ENCODE data around the gene RAPH1. TPM values are rescaled to one million over a fixed set of nuclear protein-coding genes. Genes with fewer than 3 reads are reported as not detected.

Gene RAPH1
- total and polyA plus RNA-seq, 11 donors: 3.6 to 30.4 (median 16.2) TPM

DNA sequence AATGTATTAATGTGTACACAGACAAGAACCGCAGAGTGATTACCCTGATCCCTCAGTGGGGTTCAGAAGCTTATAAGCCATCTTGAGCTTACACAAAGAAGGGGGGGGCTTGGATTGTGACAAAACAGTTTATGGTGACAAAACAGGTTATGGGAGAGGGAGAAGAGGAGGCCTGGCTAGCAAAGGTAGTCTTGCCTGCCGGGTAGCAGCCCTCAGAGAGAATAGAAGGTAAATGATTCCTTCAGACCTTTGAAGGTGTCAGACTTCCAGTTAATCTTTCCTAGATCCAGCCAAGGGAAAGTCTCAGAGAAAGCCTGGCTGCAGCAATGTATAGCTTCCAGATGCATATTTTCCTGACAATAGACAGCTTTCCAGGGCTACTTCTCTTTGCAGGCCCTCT, 44.6 kb upstream of the RAPH1 start:
- Histone ChIP-seq H3K36me3 (no peaks in the 10 kb centered on the region), H3K4me3 (no peak overlapping the region), H3K9me3 (no peaks in the 10 kb centered on the region), H3K27ac (peak overlapping the region in 1 of 12 donors; percentile 59), H3K27me3 (no peaks in the 10 kb centered on the region), H3K4me1 (peaks cover 0 to 34% (median 19%) of the 10 kb centered on the region in 12 donors)
- ATAC-seq (no peak), DNase-seq (no peak)
- intact Hi-C loops (cut with DNase I): loop anchor here in 1 of 10 donors (5.0 kb wide), 1 partner anchor 42 kb away; the partner anchor contains the start of gene RAPH1
- TF ChIP-seq POLR2A (IDR thresholded peaks at IDR 0.05): no peak
- TF ChIP-seq, protein P1, sequence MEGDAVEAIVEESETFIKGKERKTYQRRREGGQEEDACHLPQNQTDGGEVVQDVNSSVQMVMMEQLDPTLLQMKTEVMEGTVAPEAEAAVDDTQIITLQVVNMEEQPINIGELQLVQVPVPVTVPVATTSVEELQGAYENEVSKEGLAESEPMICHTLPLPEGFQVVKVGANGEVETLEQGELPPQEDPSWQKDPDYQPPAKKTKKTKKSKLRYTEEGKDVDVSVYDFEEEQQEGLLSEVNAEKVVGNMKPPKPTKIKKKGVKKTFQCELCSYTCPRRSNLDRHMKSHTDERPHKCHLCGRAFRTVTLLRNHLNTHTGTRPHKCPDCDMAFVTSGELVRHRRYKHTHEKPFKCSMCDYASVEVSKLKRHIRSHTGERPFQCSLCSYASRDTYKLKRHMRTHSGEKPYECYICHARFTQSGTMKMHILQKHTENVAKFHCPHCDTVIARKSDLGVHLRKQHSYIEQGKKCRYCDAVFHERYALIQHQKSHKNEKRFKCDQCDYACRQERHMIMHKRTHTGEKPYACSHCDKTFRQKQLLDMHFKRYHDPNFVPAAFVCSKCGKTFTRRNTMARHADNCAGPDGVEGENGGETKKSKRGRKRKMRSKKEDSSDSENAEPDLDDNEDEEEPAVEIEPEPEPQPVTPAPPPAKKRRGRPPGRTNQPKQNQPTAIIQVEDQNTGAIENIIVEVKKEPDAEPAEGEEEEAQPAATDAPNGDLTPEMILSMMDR (IDR thresholded peaks at IDR 0.05): no peak
- WGBS, 4 donors: 88 to 97% (median 94%) methylated on average over 2 of the region's 2 CpGs

DNA sequence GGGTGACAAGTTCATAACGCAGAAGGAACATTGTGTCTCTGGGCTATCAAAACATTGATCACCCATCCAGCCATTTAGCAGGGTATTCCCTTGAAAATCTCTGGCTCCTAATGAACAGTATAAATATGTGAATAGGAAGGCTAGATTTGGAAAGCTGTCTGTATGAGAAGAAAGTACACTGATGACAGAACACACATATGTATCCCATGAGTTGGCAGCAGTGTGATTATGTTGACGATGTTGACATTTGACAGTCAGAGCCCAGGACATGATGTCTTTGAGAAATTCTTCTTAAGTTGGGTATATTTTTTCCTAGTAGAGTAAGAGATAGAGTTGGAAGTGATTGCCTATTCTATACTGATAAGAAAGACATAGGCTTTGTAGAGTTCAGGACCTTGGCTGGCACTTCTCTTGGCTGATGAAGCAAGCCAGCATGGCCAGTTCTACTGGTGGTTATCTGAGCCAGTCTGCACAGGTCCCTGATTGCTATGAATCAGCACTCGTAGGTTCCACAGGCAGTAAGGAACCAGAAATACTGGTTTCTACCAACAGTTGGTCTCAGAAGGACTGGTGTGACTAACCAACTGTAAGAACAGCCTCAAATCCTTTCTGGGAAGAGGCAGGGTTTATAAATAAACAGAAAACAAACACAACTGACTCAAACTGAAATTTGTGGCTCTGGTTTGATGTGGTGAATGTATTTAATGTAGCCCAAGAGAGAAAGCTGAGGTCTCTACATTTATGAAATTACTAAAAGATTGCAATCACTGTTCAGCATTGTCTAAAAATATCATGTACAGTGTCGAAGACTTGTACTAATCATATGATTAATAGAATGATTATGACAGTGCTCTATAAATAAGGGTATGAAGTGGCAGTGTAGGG, 43.9 kb upstream of the RAPH1 start:
- H3K36me3 ChIP-seq: no peaks in the 10 kb centered on the region
- ATAC-seq: peak in 3 of 4 donors; percentile 22 to 62 (median 51)
- DNase-seq: no peak
- no peak for TF ChIP-seq POLR2A (IDR thresholded peaks at IDR 0.05)
- TF ChIP-seq, protein P1 (IDR thresholded peaks at IDR 0.05): no peak
- no peak overlapping the region for H3K4me3 ChIP-seq
- H3K4me1 ChIP-seq: peaks cover 0 to 34% (median 15%) of the 10 kb centered on the region in 12 donors
- no peaks in the 10 kb centered on the region for H3K9me3 ChIP-seq
- no peaks in the 10 kb centered on the region for H3K27me3 ChIP-seq
- 62 to 68% (median 65%) methylated on average over 4 of the region's 4 CpGs for WGBS, 4 donors
- H3K27ac ChIP-seq: peak overlapping the region in 4 of 12 donors; percentile 6 to 59 (median 19)
- intact Hi-C loops (cut with DNase I): no loop called here

DNA sequence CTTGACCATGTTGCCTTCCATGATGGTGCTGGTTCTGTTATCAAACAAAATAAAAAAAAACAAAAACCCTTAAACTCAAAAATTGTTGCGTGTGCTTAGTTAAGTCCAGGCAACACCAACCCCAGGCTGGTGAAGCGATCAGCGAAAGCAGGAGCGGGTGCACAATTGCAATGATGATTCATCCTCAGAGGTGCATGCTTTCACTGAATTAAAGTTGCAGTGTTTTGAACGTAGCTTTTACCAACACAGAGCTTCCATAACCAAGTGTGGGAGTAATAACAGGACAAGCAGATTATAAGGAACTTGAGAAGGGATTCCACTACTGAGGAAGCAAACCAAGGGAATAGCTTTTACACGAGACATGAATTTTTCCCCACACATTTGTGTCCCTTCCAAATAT, 39.7 kb upstream of the RAPH1 start:
- DNase-seq: no peak
- Histone ChIP-seq H3K27me3 (no peaks in the 10 kb centered on the region), H3K36me3 (no peaks in the 10 kb centered on the region), H3K4me3 (no peak overlapping the region), H3K4me1 (peaks cover 0 to 13% (median 0%) of the 10 kb centered on the region in 12 donors), H3K9me3 (no peaks in the 10 kb centered on the region), H3K27ac (no peak overlapping the region)
- intact Hi-C loops (cut with DNase I): no loop called here
- 80 to 88% (median 86%) methylated on average over 6 of the region's 6 CpGs for WGBS, 4 donors
- TF ChIP-seq, protein P1 (IDR thresholded peaks at IDR 0.05): no peak
- no peak for TF ChIP-seq POLR2A (IDR thresholded peaks at IDR 0.05)
- no peak for ATAC-seq

DNA sequence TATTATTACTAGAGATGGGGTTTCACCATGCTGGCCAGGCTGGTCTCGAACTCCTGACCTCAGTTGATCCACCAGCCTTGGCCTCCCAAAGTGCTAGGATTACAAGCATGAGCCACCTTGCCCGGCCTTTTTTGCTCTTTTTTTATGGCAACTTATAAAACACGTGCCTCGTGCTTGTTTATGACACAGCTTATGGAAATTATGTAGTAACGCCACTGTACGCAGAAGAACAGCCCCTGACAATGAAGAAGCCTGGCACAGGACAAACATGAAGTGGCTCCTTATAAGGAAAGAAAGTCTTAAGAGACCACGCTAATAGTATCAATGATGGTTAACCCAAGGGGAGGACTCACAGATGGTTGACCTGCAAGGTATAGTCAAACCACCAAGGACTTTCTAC, 37.2 kb upstream of the RAPH1 start:
- no peak overlapping the region for H3K4me3 ChIP-seq
- intact Hi-C loops (cut with DNase I): no loop called here
- ATAC-seq (no peak), DNase-seq (no peak)
- no peaks in the 10 kb centered on the region for H3K27me3 ChIP-seq
- no peak overlapping the region for H3K27ac ChIP-seq
- H3K36me3 ChIP-seq: no peaks in the 10 kb centered on the region
- no peaks in the 10 kb centered on the region for H3K4me1 ChIP-seq
- TF ChIP-seq POLR2A (IDR thresholded peaks at IDR 0.05): no peak
- TF ChIP-seq, protein P1 (IDR thresholded peaks at IDR 0.05): no peak
- no peaks in the 10 kb centered on the region for H3K9me3 ChIP-seq
- 97 to 99% (median 98%) methylated on average over 7 of the region's 7 CpGs for WGBS, 4 donors
